Naive B cell (primary cell): Measurements from ENCODE around the gene ADGRL2. TPM values are rescaled to one million over a fixed set of nuclear protein-coding genes. Genes with fewer than 3 reads are reported as not detected.

ENCODE experiments used
- ATAC-seq, 2 donors: fragments of 150-1000 bp; cut with Tn5 transposase; 2 replicates each; pipeline ENCODE4 v1.10.0; 2021; ENCODE audit warnings: low read depth in 2 of 2, mild to moderate bottlenecking in 2 of 2, moderate library complexity in 2 of 2
- DNase-seq: peaks from one replicate; pipeline ENCODE4 v3.0.0; 2022
- H3K27ac Mint-ChIP-seq, 6 donors: one replicate each; pipeline ENCODE4 v1.8.0; 2020 to 2022; ENCODE audit warnings: mild to moderate bottlenecking in 6 of 6, mixed read lengths in 6 of 6, moderate library complexity in 5 of 6, inconsistent platforms in 2 of 6
- H3K27me3 Mint-ChIP-seq, 3 donors: one replicate each; pipeline ENCODE4 v1.8.0; 2021 to 2022; ENCODE audit warnings: mixed read lengths in 3 of 3, mild to moderate bottlenecking in 1 of 3
- H3K36me3 Mint-ChIP-seq, 2 donors: one replicate each; pipeline ENCODE4 v1.8.0; 2020 to 2022; ENCODE audit warnings: mixed read lengths in 2 of 2, inconsistent platforms in 1 of 2, mild to moderate bottlenecking in 1 of 2
- H3K4me1 Mint-ChIP-seq, 3 donors: one replicate each; pipeline ENCODE4 v1.8.0; 2020 to 2022; ENCODE audit warnings: mixed read lengths in 3 of 3, inconsistent platforms in 1 of 3, mild to moderate bottlenecking in 1 of 3, moderate library complexity in 1 of 3
- H3K4me3 Mint-ChIP-seq, 8 donors: one replicate each; pipeline ENCODE4 v1.8.0; 2020 to 2022; ENCODE audit warnings: mild to moderate bottlenecking in 8 of 8, mixed read lengths in 8 of 8, moderate library complexity in 8 of 8, inconsistent platforms in 2 of 8
- H3K9me3 Mint-ChIP-seq, 7 donors: one replicate each; pipeline ENCODE4 v1.8.0; 2020 to 2022; ENCODE audit warnings: mixed read lengths in 7 of 7, mild to moderate bottlenecking in 5 of 7, inconsistent platforms in 2 of 7, moderate library complexity in 1 of 7
- polyA plus RNA-seq, 6 donors: library from polyadenylated mRNA; unstranded; fragments of 300-500 nt; fragmentation: Illumina TruSeq; gene quantifications; one replicate each; pipeline ENCODE4 v1.2.3, GENCODE V29; 2021; ENCODE audit warnings: low read depth in 6 of 6

ADGRL2 gene
- polyA plus RNA-seq, 6 donors from 2014 or later = not detected

GRCh38 chr1:81813691-81814090 lies 13.0 kb downstream of the ADGRL2 start:
- DNase-seq (no peak), ATAC-seq (no peak)
- no peaks in the 10 kb centered on the region for H3K4me1 Mint-ChIP-seq
- H3K4me3 Mint-ChIP-seq = no peak overlapping the region
- H3K27me3 Mint-ChIP-seq = no peaks in the 10 kb centered on the region
- H3K27ac Mint-ChIP-seq = peak overlapping the region in 1 of 6 donors; percentile 36
- no peaks in the 10 kb centered on the region for H3K36me3 Mint-ChIP-seq
- H3K9me3 Mint-ChIP-seq = peaks cover 0 to 3% (median 0%) of the 10 kb centered on the region in 7 donors

- no peaks in the 10 kb centered on the region for H3K4me1 Mint-ChIP-seq
- no peaks in the 10 kb centered on the region for H3K36me3 Mint-ChIP-seq
Measured at GRCh38 chr1:81819613-81820012, 18.9 kb downstream of the ADGRL2 start.

GRCh38 chr1:81820765-81821164 lies 20.0 kb downstream of the ADGRL2 start:
- no peaks in the 10 kb centered on the region for H3K27me3 Mint-ChIP-seq
- H3K9me3 Mint-ChIP-seq = peaks cover 0 to 8% (median 0%) of the 10 kb centered on the region in 7 donors

More at GRCh38 chr1:81819613-81820012, 18.9 kb downstream of the ADGRL2 start:
- no peak overlapping the region for H3K4me3 Mint-ChIP-seq
- ATAC-seq (no peak), DNase-seq (no peak)
- H3K27ac Mint-ChIP-seq = no peak overlapping the region
- H3K9me3 Mint-ChIP-seq = peaks cover 0 to 4% (median 0%) of the 10 kb centered on the region in 7 donors
- no peaks in the 10 kb centered on the region for H3K27me3 Mint-ChIP-seq

GRCh38 chr1:81823082-81823481 lies 22.3 kb downstream of the ADGRL2 start:
- ATAC-seq (no peak), DNase-seq (no peak)
- no peaks in the 10 kb centered on the region for H3K27me3 Mint-ChIP-seq
- no peaks in the 10 kb centered on the region for H3K36me3 Mint-ChIP-seq
- H3K9me3 Mint-ChIP-seq = peaks cover 0 to 8% (median 0%) of the 10 kb centered on the region in 7 donors
- no peak overlapping the region for H3K27ac Mint-ChIP-seq
- H3K4me1 Mint-ChIP-seq = no peaks in the 10 kb centered on the region
- no peak overlapping the region for H3K4me3 Mint-ChIP-seq

More at GRCh38 chr1:81820765-81821164, 20.0 kb downstream of the ADGRL2 start:
- ATAC-seq (no peak), DNase-seq (no peak)
- Mint-ChIP-seq H3K4me1 (no peaks in the 10 kb centered on the region), H3K4me3 (no peak overlapping the region), H3K27ac (no peak overlapping the region), H3K36me3 (no peaks in the 10 kb centered on the region)

- ATAC-seq = no peak
- Mint-ChIP-seq H3K4me1 (no peaks in the 10 kb centered on the region), H3K27ac (peak overlapping the region in 1 of 6 donors; percentile 82), H3K27me3 (no peaks in the 10 kb centered on the region), H3K36me3 (no peaks in the 10 kb centered on the region), H3K9me3 (peaks cover 0 to 8% (median 0%) of the 10 kb centered on the region in 7 donors), H3K4me3 (no peak overlapping the region)
- DNase-seq = no peak
Measured at GRCh38 chr1:81824759-81825158, 24.0 kb downstream of the ADGRL2 start.

- no peaks in the 10 kb centered on the region for H3K36me3 Mint-ChIP-seq
- ATAC-seq (no peak), DNase-seq (no peak)
- H3K27ac Mint-ChIP-seq = no peak overlapping the region
- no peaks in the 10 kb centered on the region for H3K27me3 Mint-ChIP-seq
- no peaks in the 10 kb centered on the region for H3K4me1 Mint-ChIP-seq
- H3K9me3 Mint-ChIP-seq = peaks cover 0 to 8% (median 0%) of the 10 kb centered on the region in 7 donors
- no peak overlapping the region for H3K4me3 Mint-ChIP-seq
Measured at GRCh38 chr1:81827942-81828341, 27.2 kb downstream of the ADGRL2 start.

GRCh38 chr1:81832573-81832972 lies 31.8 kb downstream of the ADGRL2 start:
- no peak overlapping the region for H3K27ac Mint-ChIP-seq
- H3K27me3 Mint-ChIP-seq = no peaks in the 10 kb centered on the region
- no peaks in the 10 kb centered on the region for H3K4me1 Mint-ChIP-seq
- H3K9me3 Mint-ChIP-seq = no peaks in the 10 kb centered on the region
- ATAC-seq = no peak
- DNase-seq = no peak
- H3K4me3 Mint-ChIP-seq = no peak overlapping the region
- no peaks in the 10 kb centered on the region for H3K36me3 Mint-ChIP-seq

GRCh38 chr1:81833722-81834121 lies 33.0 kb downstream of the ADGRL2 start:
- Mint-ChIP-seq H3K9me3 (no peaks in the 10 kb centered on the region), H3K4me1 (no peaks in the 10 kb centered on the region), H3K4me3 (no peak overlapping the region), H3K27ac (no peak overlapping the region), H3K36me3 (no peaks in the 10 kb centered on the region), H3K27me3 (no peaks in the 10 kb centered on the region)
- no peak for ATAC-seq
- DNase-seq = no peak

- Mint-ChIP-seq H3K4me1 (no peaks in the 10 kb centered on the region), H3K9me3 (no peaks in the 10 kb centered on the region), H3K36me3 (no peaks in the 10 kb centered on the region), H3K4me3 (no peak overlapping the region), H3K27ac (no peak overlapping the region), H3K27me3 (no peaks in the 10 kb centered on the region)
- no peak for DNase-seq
- no peak for ATAC-seq
Measured at GRCh38 chr1:81834268-81834667, 33.5 kb downstream of the ADGRL2 start.

- Mint-ChIP-seq H3K4me3 (no peak overlapping the region), H3K36me3 (no peaks in the 10 kb centered on the region), H3K27me3 (no peaks in the 10 kb centered on the region), H3K9me3 (peaks cover 0 to 3% (median 0%) of the 10 kb centered on the region in 7 donors), H3K27ac (no peak overlapping the region), H3K4me1 (no peaks in the 10 kb centered on the region)
- ATAC-seq (no peak), DNase-seq (no peak)
Measured at GRCh38 chr1:81834921-81835698, 34.4 kb downstream of the ADGRL2 start.

GRCh38 chr1:81836007-81836626 lies 35.4 kb downstream of the ADGRL2 start:
- Mint-ChIP-seq H3K27ac (no peak overlapping the region), H3K27me3 (no peaks in the 10 kb centered on the region), H3K4me1 (no peaks in the 10 kb centered on the region), H3K9me3 (peaks cover 0 to 3% (median 0%) of the 10 kb centered on the region in 7 donors), H3K36me3 (no peaks in the 10 kb centered on the region), H3K4me3 (no peak overlapping the region)
- DNase-seq (no peak), ATAC-seq (no peak)

GRCh38 chr1:81838600-81839218 lies 38.0 kb downstream of the ADGRL2 start:
- Mint-ChIP-seq H3K27ac (no peak overlapping the region), H3K4me1 (no peaks in the 10 kb centered on the region)

GRCh38 chr1:81840805-81841204 lies 40.1 kb downstream of the ADGRL2 start:
- no peak overlapping the region for H3K4me3 Mint-ChIP-seq
- H3K4me1 Mint-ChIP-seq = no peaks in the 10 kb centered on the region
- no peaks in the 10 kb centered on the region for H3K36me3 Mint-ChIP-seq
- peaks cover 0 to 5% (median 0%) of the 10 kb centered on the region in 7 donors for H3K9me3 Mint-ChIP-seq
- no peak overlapping the region for H3K27ac Mint-ChIP-seq
- DNase-seq (no peak), ATAC-seq (no peak)
- H3K27me3 Mint-ChIP-seq = no peaks in the 10 kb centered on the region

More at GRCh38 chr1:81838600-81839218, 38.0 kb downstream of the ADGRL2 start:
- H3K4me3 Mint-ChIP-seq = no peak overlapping the region
- DNase-seq (no peak), ATAC-seq (no peak)
- no peaks in the 10 kb centered on the region for H3K27me3 Mint-ChIP-seq
- H3K36me3 Mint-ChIP-seq = no peaks in the 10 kb centered on the region
- peaks cover 0 to 5% (median 0%) of the 10 kb centered on the region in 7 donors for H3K9me3 Mint-ChIP-seq

GRCh38 chr1:81841795-81842194 lies 41.1 kb downstream of the ADGRL2 start:
- no peaks in the 10 kb centered on the region for H3K36me3 Mint-ChIP-seq

More at GRCh38 chr1:81841795-81842194, 41.1 kb downstream of the ADGRL2 start:
- Mint-ChIP-seq H3K9me3 (peaks cover 0 to 5% (median 0%) of the 10 kb centered on the region in 7 donors), H3K27me3 (no peaks in the 10 kb centered on the region), H3K4me1 (no peaks in the 10 kb centered on the region), H3K4me3 (no peak overlapping the region), H3K27ac (no peak overlapping the region)
- ATAC-seq = no peak
- no peak for DNase-seq
